ENCODE data around the gene CRKL. TPM values are rescaled to one million over a fixed set of nuclear protein-coding genes. Genes with fewer than 3 reads are reported as not detected.
"Not testable (repeated sequence)": the region's sequence is repeated elsewhere in the genome, so short reads cannot be mapped to it uniquely, and the experiment has no call there.

CRKL gene
- polyA plus RNA-seq, 3 donors: 58.7 to 61.0 (median 60.7) TPM

GRCh38 chr22:20889904-20890540 is 27.2 kb upstream of the CRKL start:
- no peak for DNase-seq

GRCh38 chr22:20890975-20891374 is 26.2 kb upstream of the CRKL start:
- DNase-seq: no peak

GRCh38 chr22:20897737-20898136 is 19.5 kb upstream of the CRKL start:
- not testable (repeated sequence) for DNase-seq

GRCh38 chr22:20899827-20900423 is 17.3 kb upstream of the CRKL start:
- no peak for DNase-seq

- DNase-seq: not testable (repeated sequence)
Observed at GRCh38 chr22:20901093-20902033, 15.8 kb upstream of the CRKL start.

GRCh38 chr22:20903093-20903492 is 14.1 kb upstream of the CRKL start:
- no peak for DNase-seq

GRCh38 chr22:20904008-20904979 is 12.9 kb upstream of the CRKL start:
- DNase-seq: no peak

GRCh38 chr22:20904980-20905355 is 12.2 kb upstream of the CRKL start:
- DNase-seq: no peak

- no peak for DNase-seq
Observed at GRCh38 chr22:20905415-20906386, 11.5 kb upstream of the CRKL start.

GRCh38 chr22:20906387-20906767 is 10.8 kb upstream of the CRKL start:
- DNase-seq: no peak

- not testable (repeated sequence) for DNase-seq
Observed at GRCh38 chr22:20908717-20909116, 8.5 kb upstream of the CRKL start.

GRCh38 chr22:20909543-20910303 is 7.5 kb upstream of the CRKL start:
- DNase-seq: no peak

GRCh38 chr22:20912494-20912893 is 4.7 kb upstream of the CRKL start:
- DNase-seq: no peak

- no peak for DNase-seq
Observed at GRCh38 chr22:20918663-20919218, 1.5 kb downstream of the CRKL start.

GRCh38 chr22:20919718-20920117 is 2.5 kb downstream of the CRKL start:
- DNase-seq: no peak

- no peak for DNase-seq
Observed at GRCh38 chr22:20920881-20921203, 3.6 kb downstream of the CRKL start.

GRCh38 chr22:20922141-20922751 is 5.0 kb downstream of the CRKL start:
- DNase-seq: no peak

- DNase-seq: no peak
Observed at GRCh38 chr22:20926243-20926642, 9.0 kb downstream of the CRKL start.

Data from renal pelvis (tissue), 4 donors.